ENCODE measurements around the gene SH3PXD2B. TPM values are rescaled to one million over a fixed set of nuclear protein-coding genes. Genes with fewer than 3 reads are reported as not detected.

The SH3PXD2B gene
- total RNA-seq, 1 donor = 1.3 TPM

DNA sequence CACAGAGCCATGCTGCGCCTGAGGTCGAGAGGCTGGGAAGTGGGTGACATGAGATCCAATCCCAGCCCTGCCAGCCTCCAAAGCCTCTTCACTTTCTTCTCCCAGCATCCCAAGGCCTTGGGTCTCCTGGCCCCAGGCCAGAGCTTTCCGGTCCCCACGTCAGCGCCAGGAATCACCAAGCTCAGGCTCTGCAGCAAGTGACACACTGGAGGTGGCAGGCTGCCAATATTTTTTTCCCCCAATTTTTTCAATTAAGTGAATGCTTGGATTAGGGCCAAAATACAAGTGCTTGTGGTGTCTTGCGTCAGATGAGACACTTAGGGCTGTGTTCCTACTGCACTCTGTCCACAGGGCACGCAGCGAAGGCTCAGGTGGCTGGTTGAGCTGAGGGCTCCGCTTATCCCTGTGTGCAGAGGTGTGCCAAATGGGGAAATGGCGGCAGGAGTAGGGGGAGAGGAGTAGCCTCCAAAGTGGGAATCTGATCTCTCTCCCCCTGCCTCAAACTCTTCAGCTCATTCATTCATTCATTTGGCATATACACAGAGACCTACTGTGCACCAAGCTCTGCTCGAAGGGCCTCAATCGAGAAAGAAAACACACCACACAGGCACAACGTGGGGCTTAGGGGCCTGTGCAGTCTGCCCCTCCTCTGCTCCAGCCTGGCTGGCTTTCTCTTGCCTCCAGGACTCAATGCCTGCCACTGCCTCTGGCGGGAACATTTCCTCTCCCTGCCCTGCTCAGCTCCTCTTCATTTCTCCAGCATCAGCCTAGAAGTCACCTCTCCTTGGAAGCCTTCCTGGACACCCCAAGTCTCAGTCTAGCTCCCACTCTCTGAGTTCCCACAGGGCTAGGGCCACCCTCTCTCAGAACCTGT is 16.6 kb downstream of the SH3PXD2B start:
- DNase-seq (ENCODE audit: low read depth in 2 of 3, low spot score in 2 of 3) = peak in 2 of 3 donors; percentile 79 to 89

DNA sequence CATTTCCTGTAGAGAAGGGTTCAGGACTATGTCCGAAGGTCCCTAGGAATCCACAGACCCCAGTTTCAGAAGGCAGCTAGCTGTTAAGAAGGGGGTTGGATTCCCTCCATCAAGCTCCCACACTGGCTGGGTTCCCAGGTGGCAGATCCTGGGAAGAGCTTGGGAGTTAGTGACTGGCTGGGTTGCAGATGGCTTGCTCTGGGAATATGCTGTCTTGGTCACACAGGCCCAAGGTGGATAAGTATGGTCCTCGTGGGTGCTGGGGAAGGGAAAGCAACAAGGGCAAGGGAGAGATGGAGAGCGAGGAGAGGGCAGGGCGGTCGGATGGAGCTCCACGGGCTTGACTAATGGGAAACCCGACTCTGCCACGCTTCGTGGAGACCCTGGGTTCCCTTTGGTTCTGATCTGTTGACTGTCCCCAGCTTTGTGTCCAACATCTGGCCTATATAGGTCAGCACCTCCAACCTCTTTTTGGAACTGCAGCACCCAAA is 17.4 kb downstream of the SH3PXD2B start:
- DNase-seq (ENCODE audit: low read depth in 2 of 3, low spot score in 2 of 3) = no peak

DNA sequence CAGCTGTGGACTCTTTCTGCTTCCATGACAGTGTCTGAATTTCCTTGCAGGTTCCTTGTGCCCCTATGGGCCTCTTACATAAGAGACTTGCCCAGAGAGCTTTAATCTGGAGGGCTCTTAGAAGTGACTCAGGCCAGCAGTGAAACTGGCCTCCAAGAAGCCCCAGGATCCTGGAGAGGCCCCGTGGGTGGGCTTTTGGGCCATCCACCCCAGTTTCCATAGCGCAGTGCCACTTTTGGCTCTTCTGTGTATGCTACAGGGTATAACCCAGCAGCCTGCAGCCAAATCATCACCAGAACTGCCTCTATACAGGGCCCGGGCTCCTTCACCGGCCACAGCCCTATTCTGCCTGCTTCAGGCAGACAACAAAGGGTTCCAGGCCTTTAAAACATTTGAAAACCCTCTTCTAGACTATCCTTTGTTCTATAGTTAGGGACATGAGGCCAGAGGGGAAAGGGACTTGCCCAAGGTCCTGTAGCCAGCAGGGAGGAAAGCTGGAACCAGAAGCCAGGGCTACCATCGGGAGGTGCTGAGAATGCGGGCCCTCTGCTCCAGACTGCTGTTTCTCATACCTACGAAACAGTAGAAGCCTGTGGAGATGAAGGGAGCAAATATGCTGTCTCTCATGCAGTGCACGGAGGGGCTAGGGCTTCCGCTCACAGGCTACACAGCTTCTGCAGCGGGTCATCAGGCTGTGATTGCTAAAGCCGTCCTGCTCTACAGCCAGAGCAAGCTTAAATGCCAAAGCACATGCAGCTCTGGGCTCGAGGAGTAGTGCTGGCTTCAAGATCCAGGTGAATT is 18.0 kb downstream of the SH3PXD2B start:
- DNase-seq (ENCODE audit: low read depth in 2 of 3, low spot score in 2 of 3) = no peak

DNA sequence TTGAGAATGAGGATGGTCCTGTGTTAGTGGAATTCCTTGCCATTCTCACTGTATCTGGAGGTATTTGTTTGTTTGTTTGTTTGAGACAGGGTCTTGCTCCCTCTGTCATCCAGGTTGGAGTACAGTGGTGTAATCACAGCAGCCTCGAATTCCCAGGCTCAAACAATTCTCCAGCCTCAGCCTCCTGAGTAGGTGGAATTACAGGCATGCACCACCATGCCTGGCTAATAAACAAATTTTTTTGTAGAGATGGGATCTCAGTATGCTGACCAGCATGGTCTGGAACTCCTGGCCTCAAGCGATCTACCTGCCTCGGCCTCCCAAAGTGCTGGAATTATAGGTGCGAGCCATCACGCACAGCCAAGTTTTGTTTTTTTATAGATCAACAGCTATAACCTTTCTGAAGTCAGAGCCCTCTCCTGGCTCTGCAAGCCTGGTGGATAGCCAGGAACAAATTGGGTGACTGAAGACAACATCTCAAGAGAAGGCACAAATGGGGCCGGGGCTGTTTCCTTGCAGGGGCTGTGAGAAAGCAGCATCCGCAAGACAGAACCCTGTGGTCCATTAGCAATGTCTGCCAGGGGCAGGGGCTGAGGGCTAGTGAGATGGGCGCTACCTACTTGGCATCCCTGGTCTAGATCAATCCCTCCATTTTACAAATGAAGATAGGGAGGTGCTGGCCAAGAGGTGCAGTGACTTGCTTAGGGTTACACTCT is 18.8 kb downstream of the SH3PXD2B start:
- DNase-seq (ENCODE audit: low read depth in 2 of 3, low spot score in 2 of 3) = no peak

DNA sequence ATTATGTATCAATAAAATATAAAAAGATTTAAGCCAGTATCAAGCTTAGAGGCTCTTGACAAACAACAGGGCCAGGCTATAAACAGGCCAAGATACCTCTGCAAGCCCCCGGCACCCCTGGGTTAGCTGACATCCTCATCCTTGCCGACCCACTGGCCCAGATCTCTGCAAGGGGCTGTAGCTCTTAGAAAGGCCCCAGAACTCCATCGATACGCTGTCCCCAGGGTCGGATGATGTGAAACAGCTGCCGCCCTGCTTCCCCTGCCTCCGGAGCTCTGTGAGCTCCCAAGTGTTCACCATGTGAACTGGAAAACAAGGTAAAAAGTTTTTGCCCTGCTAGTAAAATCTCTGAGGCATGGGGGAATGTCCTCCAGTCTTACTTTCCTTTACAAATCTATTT is 20.1 kb downstream of the SH3PXD2B start:
- no peak for DNase-seq (ENCODE audit: low read depth in 2 of 3, low spot score in 2 of 3)

DNA sequence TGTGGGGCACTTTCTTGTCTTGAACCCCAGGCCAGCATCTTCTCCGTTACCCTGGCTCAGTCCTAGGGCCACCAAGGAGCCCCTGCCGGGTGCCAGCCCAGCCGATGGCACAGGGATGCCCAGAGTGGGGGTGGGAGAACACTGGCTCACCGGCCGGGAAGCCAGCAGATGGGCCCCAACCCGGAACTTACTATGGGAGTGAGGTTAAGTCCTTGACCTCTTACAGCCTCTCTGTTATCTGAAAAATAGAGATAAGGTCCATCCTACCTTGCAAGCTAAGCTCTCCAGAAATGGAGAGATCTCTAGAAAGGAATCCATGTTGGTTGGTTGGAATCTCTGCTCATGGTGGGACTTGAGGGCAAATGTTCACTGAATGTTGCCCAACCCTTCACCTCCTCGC is 20.8 kb downstream of the SH3PXD2B start:
- no peak for DNase-seq (ENCODE audit: low read depth in 2 of 3, low spot score in 2 of 3)

DNA sequence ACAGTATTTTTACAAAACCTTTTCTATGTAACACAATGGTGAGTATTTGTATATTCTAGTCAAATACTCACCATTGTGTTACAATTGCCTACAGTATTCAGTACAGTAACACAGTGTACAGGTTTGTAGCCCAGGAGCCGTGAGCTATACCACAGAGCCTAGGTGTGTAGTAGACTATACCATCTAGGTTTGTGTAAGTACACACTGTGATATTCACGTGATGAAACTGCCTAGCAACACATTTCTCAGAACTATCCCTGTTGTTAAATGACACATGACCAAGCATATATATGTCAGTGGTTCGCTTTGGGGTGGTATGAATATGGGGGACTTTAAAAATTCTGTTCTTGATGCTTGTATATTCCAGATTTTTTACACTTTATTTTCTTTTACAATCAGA is 21.3 kb downstream of the SH3PXD2B start:
- DNase-seq (ENCODE audit: low read depth in 2 of 3, low spot score in 2 of 3) = no peak

DNA sequence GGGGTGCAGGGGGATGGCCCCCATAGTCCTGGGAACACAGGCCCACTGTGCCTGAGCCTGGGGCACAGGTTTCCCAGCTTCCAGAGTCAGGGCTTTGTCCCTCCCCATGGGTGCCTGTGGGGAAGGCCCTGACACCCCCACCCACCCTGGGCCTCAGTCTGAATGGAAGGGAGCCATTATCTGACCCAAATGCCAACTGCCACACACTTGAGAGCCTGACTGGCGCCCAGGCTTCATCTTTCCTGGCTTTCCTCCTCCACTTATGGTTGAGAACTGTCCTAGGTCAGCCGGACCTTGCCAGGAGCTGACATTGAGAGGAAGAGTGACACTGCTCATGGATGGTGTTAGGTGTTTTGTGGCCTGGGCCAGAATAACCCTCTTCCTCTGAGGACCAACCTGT is 24.0 kb downstream of the SH3PXD2B start:
- DNase-seq (ENCODE audit: low read depth in 2 of 3, low spot score in 2 of 3) = no peak

DNA sequence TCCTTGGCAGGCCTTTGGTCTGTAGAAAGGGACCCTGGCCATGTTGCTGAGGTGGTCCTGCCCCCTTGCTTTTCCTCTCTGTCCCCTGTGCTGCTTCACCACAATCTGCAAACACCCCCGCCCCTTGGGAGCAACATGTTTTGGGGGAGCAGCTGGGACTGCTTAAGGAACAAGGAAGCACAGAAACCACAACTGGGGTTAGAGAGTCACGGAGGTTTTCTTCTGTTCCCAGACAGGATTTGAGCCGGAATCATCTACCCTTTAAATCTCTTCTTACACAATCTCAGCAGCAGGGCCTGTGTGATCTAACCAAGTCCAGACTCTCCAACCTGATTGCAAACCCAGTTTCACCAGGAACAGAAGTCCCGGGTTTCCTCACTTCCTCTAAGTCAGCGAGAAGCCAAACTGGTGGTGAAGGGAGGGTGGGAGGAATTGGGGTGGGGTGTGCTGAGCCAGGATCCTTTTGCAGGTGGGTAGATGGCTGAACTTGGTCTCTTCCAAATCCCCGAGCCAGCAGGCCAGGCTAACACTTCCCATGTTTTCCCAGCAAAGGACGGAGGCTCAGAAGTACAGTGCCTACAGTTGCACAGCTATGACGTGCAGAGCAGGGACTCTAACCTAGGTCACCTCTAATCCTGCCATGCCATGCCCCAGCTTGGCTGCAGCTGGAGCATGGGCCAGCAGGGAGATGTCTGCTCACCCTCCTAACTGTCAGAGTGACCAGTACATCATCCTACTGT is 25.0 kb downstream of the SH3PXD2B start:
- DNase-seq (ENCODE audit: low read depth in 2 of 3, low spot score in 2 of 3) = no peak

DNA sequence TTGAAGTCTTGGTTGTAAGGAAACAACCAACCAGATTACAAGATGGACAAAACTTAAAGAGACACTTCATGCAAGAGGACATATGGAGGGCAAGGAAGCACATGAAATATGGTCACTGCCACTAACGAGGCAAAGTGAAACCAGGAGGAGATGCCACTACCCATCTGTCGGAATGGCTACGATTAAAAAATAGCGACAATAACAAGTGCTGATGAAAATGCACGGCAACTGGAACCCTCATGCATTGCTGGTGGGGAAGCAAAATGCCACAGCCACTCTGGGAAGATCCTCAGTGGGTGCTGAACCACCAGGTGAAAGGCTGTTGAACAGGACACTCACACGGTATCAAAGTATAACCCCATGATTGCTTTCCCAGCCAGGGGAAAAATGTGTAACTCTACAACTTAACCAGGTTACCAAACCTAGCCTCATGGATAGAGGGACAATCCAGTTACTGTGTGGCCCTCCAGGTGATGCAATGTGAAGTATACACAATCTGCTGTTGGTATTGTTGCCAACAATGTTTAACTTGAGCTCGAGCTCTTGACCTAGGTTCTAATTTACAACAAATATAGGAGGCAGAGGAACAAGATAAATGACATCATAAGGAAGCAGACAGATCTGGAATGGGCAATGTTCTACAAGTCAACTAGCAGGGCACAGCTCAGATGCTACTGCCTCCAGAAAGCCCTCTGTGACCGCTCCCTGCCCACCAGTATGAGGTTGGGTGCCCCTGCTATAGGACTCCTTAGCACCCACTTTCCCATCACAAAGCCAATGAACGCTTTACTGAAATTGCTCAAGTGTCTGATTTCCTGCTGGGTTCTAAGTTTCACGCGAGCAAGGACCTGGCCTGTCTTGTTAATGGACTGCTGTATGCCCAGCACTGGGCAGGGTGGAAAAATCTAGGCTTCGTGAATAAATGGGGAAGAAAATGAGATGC is 25.8 kb downstream of the SH3PXD2B start:
- no peak for DNase-seq (ENCODE audit: low read depth in 2 of 3, low spot score in 2 of 3)

DNA sequence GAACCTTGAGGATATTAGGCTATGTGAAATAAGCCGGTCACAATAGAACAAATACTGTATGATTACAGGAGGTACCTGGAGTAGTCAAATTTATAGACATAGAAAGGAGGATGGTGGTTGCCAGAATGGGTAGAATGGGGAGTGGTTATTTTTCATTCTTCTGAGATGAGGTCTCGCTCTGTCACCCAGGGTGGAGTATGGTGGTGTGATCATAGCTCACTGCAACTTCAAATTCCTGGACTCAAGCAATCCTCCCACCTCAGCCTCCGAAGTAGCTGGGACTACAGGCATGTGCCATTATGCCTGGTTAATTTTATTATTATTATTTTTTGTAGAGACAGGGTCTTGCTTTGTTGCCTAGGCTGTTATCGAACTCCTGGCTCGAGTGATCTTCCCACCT is 27.1 kb downstream of the SH3PXD2B start:
- no peak for DNase-seq (ENCODE audit: low read depth in 2 of 3, low spot score in 2 of 3)

DNA sequence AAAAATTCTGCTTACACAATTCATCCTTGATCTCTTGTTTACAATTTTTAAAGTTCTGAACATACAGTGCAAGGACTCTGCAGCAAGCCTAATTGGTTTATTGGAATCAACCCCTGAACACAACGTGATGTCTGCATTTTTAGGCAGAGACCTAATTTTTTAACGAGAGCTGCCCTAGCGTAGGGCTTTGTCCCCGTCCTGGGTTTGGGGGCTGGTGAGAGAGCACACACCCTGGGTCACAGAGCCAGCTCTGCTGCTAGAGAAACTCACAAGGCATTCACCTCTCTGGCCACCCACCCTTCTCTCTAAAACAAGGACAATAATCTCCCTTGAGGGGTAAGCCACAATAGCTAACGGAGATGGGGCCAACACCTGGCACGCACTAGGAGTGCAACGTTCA is 28.2 kb downstream of the SH3PXD2B start:
- no peak for DNase-seq (ENCODE audit: low read depth in 2 of 3, low spot score in 2 of 3)

DNA sequence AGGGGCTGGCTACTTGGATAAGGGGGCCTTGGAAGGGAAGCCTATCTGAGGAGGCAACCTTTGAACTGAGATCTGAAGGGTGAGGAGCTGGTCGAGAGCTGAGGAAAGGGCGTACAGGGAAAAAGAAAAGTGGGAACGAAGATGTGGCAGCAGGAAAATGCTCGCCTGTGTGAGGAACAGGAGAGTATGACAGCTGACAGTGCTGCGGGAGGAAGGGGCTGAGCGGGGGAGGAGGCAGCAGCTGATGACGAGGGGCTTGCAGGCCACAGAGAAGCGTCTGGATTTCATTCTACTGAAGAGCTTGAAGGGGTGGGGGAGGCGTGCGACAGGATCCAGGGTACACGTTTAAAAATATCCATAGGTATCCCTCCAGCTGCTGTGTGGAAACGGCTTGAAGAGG is 28.9 kb downstream of the SH3PXD2B start:
- no peak for DNase-seq (ENCODE audit: low read depth in 2 of 3, low spot score in 2 of 3)

DNA sequence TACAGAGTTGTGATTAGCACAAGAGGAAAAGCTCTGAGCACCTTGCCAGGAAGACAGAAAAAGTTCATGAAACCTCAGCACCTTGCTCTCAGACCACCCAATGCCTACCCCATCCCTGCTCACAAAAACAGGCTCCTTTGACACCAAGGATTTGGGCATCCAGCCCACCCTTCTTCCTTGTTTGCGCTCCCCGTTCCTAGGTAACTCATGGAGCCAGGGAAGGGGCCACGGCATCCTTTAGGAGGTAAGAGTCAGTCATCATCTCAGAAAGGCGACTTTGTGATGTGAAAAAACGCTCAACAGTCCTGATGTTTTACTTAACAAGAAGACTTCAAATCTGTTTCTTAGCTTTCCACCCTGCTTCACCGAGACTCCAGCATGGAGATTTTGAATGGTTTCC is 29.5 kb downstream of the SH3PXD2B start:
- DNase-seq (ENCODE audit: low read depth in 2 of 3, low spot score in 2 of 3) = no peak

DNA sequence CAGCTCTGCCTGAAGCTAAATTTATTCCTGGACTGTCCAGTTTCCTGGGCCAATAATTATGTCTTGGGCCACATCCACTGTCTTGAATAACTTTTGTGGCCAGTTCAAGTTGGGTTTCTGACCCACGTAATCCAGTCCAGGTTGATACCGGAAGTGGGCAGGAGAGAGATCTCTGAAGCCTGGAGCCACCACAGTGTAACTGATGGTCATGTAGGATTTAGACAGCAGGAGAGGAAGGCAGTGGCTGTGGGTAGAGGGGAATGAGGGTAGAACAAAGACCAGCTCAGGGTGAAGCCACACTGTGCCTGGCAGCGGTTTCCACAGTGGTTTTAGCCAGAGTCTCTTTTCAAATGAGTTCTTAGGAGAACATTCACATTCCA is 30.2 kb downstream of the SH3PXD2B start:
- no peak for DNase-seq (ENCODE audit: low read depth in 2 of 3, low spot score in 2 of 3)

DNA sequence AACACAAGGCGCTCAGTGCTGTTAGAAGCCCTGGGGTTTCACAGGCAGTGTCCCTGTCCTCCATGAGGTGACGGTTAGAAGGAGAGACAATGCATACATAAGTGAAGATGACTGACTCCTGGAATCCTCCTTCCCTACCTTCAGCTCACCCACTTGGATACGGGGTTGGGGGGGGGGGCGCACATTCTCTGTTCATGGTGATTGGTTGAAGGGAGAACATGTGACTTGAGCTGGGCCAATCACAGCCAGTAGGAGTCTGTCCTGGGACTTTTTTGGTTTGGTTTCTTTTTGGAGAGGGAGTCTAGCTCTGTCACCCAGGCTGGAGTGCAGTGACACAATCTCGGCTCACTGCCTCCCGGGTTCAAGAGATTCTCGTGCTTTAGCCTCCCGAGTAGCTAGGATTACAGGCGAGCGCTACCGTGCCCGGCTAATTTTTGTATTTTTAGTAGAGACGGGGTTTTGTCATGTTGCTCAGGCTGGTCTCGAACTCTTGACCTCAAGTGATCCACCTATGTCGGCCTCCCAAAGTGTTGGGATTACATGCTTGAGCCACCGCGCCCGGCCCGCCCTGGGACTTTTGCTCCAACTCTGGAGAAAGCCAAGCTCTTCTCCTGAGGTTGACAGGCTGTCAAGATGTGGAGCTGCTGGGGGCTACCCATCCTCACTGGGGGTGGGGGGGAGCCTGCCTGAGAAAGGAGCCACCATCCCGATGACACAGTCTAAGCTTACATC is 30.8 kb downstream of the SH3PXD2B start:
- no peak for DNase-seq (ENCODE audit: low read depth in 2 of 3, low spot score in 2 of 3)

DNA sequence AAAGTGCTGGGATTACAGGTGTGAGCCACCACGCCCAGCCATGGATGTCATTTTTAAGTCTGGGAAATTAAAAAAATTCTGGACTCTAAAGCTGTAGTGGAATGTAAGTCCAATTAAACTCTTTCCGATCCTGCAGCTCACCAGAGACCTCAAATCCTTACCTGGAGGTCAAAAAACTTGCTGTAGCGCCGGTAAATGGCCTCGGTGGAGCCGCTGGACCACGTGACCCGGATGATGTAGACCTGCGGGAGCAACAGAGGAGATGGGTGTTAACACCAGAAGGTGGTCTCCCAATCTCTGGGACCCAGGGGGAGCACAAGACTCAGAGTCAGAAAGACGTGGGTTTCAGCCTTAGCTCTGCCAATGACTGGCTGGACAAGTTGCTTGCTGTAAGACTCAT is 32.1 kb downstream of the SH3PXD2B start:
- no peak for DNase-seq (ENCODE audit: low read depth in 2 of 3, low spot score in 2 of 3)

DNA sequence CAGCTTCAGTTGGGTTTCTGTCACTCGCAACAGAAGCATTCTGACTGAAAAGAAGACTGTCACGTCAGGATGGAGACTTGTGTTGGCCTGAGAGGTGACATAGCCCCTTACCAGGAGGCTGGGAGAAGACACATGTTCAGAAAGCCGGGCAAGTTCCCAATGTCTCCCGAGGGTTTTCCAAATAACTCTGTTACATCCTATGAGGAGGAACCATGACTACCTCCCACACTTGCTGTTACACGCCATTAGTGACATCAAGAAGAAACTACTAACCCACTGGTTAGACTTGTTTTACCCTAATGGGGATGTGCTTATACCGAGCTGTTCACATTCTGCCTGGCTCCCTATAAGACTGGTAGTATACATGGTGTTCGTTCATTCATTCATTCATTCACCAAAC is 33.3 kb downstream of the SH3PXD2B start:
- DNase-seq (ENCODE audit: low read depth in 2 of 3, low spot score in 2 of 3) = no peak

All from hematopoietic multipotent progenitor cell (in vitro differentiated cells).